SH-SY5Y (cell line): ENCODE measurements around the gene PDE4D.

Experiments
- GATA2 ChIP-seq: IDR thresholded peaks from 2 replicates; pipeline ENCODE4 v1.6.1; 2011; ENCODE audit warnings: mild to moderate bottlenecking, low read depth, low read length
- GATA3 ChIP-seq: IDR thresholded peaks from 2 replicates; pipeline ENCODE4 v1.6.1; 2011; ENCODE audit warnings: low read depth, mild to moderate bottlenecking, low read length, moderate library complexity

DNA sequence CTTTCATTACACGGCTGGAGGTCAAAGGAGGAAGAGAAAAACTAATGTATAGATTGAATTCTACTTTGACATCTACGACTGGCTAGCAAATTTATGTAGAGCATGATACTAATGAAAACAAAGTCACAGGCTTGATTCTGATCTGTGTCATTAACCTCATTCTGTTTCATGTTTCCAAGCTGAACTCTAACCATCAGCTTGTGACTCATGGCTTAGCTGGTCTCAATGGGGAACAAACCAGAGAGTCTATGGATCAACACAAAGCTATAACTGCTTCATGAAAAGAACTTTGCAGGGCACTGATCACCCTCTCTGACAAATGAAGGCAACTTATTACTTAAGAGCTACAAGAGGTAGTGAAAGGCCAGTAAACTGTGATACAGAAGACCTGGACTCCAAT is 23.6 kb upstream of the PDE4D start:
- TF ChIP-seq GATA2 (no peak), GATA3 (no peak)
